Activated naive CD4-positive, alpha-beta T cell treated with anti-CD3 and anti-CD28 coated beads for 36 hours (primary cell): ENCODE results near the gene ITGA2. TPM values are rescaled to one million over a fixed set of nuclear protein-coding genes. Genes with fewer than 3 reads are reported as not detected.
"Not testable (repeated sequence)": the region's sequence is repeated elsewhere in the genome, so short reads cannot be mapped to it uniquely, and the experiment has no call there.

Source experiments
- CTCF ChIA-PET: fragments of 350-600 bp; sonication (Branson Sonifier 250); formaldehyde crosslinking; loops from one replicate; lab custom pipeline; 2021; ENCODE audit warnings: antibody characterized with exemption; lab: Charles Lee
- DNase-seq: peaks from one replicate; pipeline ENCODE4 v3.0.0-alpha.2; 2020
- H3K27ac Mint-ChIP-seq: one replicate; pipeline ENCODE4 v1.8.0; 2021; ENCODE audit warnings: mild to moderate bottlenecking, mixed read lengths
- H3K27me3 Mint-ChIP-seq: one replicate; pipeline ENCODE4 v1.8.0; 2021; ENCODE audit warnings: low read depth, mixed read lengths
- H3K36me3 Mint-ChIP-seq: one replicate; pipeline ENCODE4 v1.8.0; 2021; ENCODE audit warnings: low read depth, mixed read lengths
- H3K4me1 Mint-ChIP-seq: one replicate; pipeline ENCODE4 v1.8.0; 2021; ENCODE audit warnings: low read depth, mixed read lengths
- H3K4me3 Mint-ChIP-seq: one replicate; pipeline ENCODE4 v1.8.0; 2021; ENCODE audit warnings: mild to moderate bottlenecking, moderate library complexity, mixed read lengths
- H3K9me3 Mint-ChIP-seq: one replicate; pipeline ENCODE4 v1.8.0; 2021; ENCODE audit warnings: mixed read lengths
- intact Hi-C: fragments of 100-400 bp; cut with micrococcal nuclease; formaldehyde crosslinking; loops from one replicate; pipeline ENCODE4 v1.15.1; 2023
- total RNA-seq, 2 experiments: library from RNA; stranded (reverse); gene quantifications; one replicate each; pipeline ENCODE4 v1.2.3, GENCODE V29; 2021

ITGA2 gene
- total RNA-seq, 2 experiments from 2014 or later, result 2.0 to 2.1 TPM

- DNase-seq, result no peak
- H3K36me3 Mint-ChIP-seq, result no peaks in the 10 kb centered on the region
- intact Hi-C loops, result no loop called here
- no peak overlapping the region for H3K4me3 Mint-ChIP-seq
- H3K27me3 Mint-ChIP-seq, result peaks cover 4% of the 10 kb centered on the region
- H3K4me1 Mint-ChIP-seq, result no peaks in the 10 kb centered on the region
- CTCF ChIA-PET, result interaction anchor here (2.0 kb wide), 1 partner anchor 13 kb away, joined by 7 read pairs; no protein-coding TSS in a partner anchor
- H3K27ac Mint-ChIP-seq, result no peak overlapping the region
- peaks cover 2% of the 10 kb centered on the region for H3K9me3 Mint-ChIP-seq
Measured at GRCh38 chr5:52961274-52961681, 27.9 kb upstream of the ITGA2 start.

GRCh38 chr5:52963636-52964035 is 25.5 kb upstream of the ITGA2 start:
- CTCF ChIA-PET, result interaction anchor here (0.6 to 1.7 kb wide), 2 partner anchors 48 to 130 kb away, joined by 3 read pairs; no protein-coding TSS in a partner anchor
- H3K27ac Mint-ChIP-seq, result no peak overlapping the region
- H3K4me3 Mint-ChIP-seq, result no peak overlapping the region
- peaks cover 6% of the 10 kb centered on the region for H3K9me3 Mint-ChIP-seq
- intact Hi-C loops, result no loop called here
- H3K36me3 Mint-ChIP-seq, result no peaks in the 10 kb centered on the region
- DNase-seq, result no peak
- H3K27me3 Mint-ChIP-seq, result peaks cover 4% of the 10 kb centered on the region
- no peaks in the 10 kb centered on the region for H3K4me1 Mint-ChIP-seq

GRCh38 chr5:52964138-52964537 is 25.0 kb upstream of the ITGA2 start:
- DNase-seq, result no peak
- H3K9me3 Mint-ChIP-seq, result peaks cover 11% of the 10 kb centered on the region
- H3K27me3 Mint-ChIP-seq, result peaks cover 4% of the 10 kb centered on the region
- CTCF ChIA-PET, result interaction anchor here (0.6 to 1.7 kb wide), 2 partner anchors 49 to 130 kb away, joined by 3 read pairs; no protein-coding TSS in a partner anchor
- no peaks in the 10 kb centered on the region for H3K4me1 Mint-ChIP-seq
- H3K36me3 Mint-ChIP-seq, result no peaks in the 10 kb centered on the region
- no peak overlapping the region for H3K4me3 Mint-ChIP-seq
- H3K27ac Mint-ChIP-seq, result no peak overlapping the region
- intact Hi-C loops, result no loop called here

DNA sequence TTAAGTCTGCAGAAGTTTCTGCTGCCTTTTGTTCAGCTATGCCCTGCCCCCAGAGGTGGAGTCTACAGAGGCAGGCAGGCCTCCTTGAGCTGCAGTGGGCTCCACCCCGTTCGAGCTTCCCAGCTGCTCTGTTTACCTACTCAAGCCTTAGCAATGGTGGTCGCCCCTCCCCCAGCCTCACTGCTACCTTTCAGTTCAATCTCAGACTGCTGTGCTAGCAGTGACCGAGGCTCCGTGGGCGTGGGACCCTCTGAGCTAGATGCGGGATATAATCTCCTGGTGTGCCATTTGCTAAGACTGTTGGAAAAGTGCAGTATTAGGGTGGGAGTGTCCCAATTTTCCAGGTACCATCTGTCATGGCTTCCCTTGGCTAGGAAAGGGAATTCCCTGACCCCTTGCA is 13.0 kb upstream of the ITGA2 start:
- CTCF ChIA-PET, H3K9me3 Mint-ChIP-seq, H3K27ac Mint-ChIP-seq, H3K27me3 Mint-ChIP-seq, DNase-seq, intact Hi-C loops, H3K4me1 Mint-ChIP-seq, H3K4me3 Mint-ChIP-seq, H3K36me3 Mint-ChIP-seq: not testable (repeated sequence)

DNA sequence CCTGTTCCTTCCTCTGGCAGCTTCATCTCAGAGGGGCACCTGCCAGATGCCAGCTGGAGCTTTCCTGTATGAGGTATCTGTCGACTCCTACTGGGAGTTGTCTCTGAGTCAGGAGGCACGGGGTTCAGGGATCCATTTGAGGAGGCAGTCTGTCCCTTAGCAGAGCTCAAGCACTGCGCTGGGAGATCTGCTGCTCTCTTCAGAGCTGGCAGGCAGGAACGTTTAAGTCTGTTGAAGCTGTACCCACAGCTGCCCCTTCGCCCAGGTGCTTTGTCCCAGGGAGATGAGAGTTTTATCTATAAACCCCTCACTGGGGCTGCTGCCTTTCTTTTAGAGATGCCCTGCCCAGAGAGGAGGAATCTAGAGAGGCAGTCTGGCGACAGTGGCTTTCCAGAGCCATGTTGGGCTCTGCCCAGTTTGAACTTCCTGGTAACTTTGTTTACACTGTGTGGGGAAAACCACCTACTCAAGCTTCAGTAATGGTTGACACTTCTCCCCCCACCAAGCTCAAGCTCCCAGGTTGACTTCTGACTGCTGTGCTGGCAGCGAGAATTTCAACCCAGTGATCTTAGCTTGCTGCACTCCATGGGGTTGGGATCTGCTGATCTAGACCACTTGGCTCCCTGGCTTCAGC is 11.8 kb upstream of the ITGA2 start:
- H3K27me3 Mint-ChIP-seq, result peaks cover 2% of the 10 kb centered on the region
- DNase-seq, result no peak
- no peaks in the 10 kb centered on the region for H3K9me3 Mint-ChIP-seq
- H3K36me3 Mint-ChIP-seq, result peaks cover 4% of the 10 kb centered on the region
- no peak overlapping the region for H3K4me3 Mint-ChIP-seq
- H3K27ac Mint-ChIP-seq, result no peak overlapping the region
- H3K4me1 Mint-ChIP-seq, result no peaks in the 10 kb centered on the region
- intact Hi-C loops, result no loop called here
- CTCF ChIA-PET, result interaction anchor here (0.6 to 1.1 kb wide), 2 partner anchors 29 to 55 kb away, joined by 4 read pairs; no protein-coding TSS in a partner anchor

GRCh38 chr5:52981507-52981906 is 7.6 kb upstream of the ITGA2 start:
- H3K27ac Mint-ChIP-seq, result no peak overlapping the region
- H3K36me3 Mint-ChIP-seq, result peaks cover 4% of the 10 kb centered on the region
- no peak for DNase-seq
- H3K4me3 Mint-ChIP-seq, result no peak overlapping the region
- H3K27me3 Mint-ChIP-seq, result peaks cover 8% of the 10 kb centered on the region
- no peaks in the 10 kb centered on the region for H3K9me3 Mint-ChIP-seq
- intact Hi-C loops, result no loop called here
- peaks cover 14% of the 10 kb centered on the region for H3K4me1 Mint-ChIP-seq
- CTCF ChIA-PET, result interaction anchor here (1.1 kb wide), 1 partner anchor 33 kb away, joined by 3 read pairs; no protein-coding TSS in a partner anchor

DNA sequence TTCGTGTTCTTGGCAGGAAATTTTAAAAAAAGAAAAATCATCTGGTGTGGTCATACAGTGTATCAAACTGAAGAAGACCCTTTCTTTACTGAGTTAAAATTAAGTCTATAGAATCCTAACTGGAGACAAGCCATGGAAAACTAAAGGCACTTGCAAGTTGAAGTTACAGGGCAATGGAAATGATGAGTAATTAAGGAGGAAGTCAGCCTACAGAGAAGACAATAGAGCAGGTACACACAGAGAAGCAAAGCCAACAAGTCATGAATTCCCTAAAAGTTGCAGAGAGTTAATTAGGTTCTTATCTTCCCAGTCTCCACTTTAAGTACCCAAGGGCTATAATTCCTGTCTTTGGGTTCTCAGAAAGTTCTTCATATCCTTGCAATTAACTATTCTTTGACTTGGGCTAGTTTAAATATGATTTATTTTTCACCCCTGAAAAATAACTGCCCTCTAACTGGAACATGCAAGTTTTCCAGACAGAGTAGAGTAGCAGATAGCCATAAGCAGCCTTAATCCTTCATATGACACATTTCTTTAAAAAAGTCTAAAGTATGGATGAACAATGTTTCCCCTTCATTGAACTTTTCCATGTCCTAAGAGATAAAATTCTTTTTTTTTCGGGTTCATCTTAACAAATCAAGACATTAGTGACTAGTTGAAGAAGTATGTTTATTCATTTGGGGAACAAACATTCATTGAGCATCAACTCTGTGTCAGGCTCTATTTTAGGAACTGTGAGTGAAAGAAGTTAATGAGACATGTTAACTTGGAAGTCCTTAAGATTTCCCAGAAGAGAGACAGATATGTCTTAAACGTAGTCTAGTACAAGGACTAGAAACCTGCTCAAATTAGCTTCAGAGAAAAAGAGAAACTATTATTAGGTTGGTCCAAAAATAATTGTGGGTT is 5.2 kb upstream of the ITGA2 start:
- H3K27ac Mint-ChIP-seq, result no peak overlapping the region
- intact Hi-C loops, result no loop called here
- CTCF ChIA-PET, result no interaction called here
- H3K9me3 Mint-ChIP-seq, result no peaks in the 10 kb centered on the region
- no peak overlapping the region for H3K4me3 Mint-ChIP-seq
- no peak for DNase-seq
- no peaks in the 10 kb centered on the region for H3K36me3 Mint-ChIP-seq
- peaks cover 6% of the 10 kb centered on the region for H3K27me3 Mint-ChIP-seq
- peaks cover 29% of the 10 kb centered on the region for H3K4me1 Mint-ChIP-seq

- intact Hi-C loops, result loop anchor here (5.0 kb wide), 1 partner anchor 183 kb away; no protein-coding TSS in a partner anchor
- H3K9me3 Mint-ChIP-seq, result no peaks in the 10 kb centered on the region
- H3K27ac Mint-ChIP-seq, result no peak overlapping the region
- no peaks in the 10 kb centered on the region for H3K36me3 Mint-ChIP-seq
- H3K4me1 Mint-ChIP-seq, result peaks cover 33% of the 10 kb centered on the region
- peaks cover 6% of the 10 kb centered on the region for H3K27me3 Mint-ChIP-seq
- CTCF ChIA-PET, result interaction anchor here (0.9 to 1.8 kb wide), 5 partner anchors 37 to 130 kb away, joined by 3 to 6 read pairs (median 4); no protein-coding TSS in a partner anchor
- no peak overlapping the region for H3K4me3 Mint-ChIP-seq
- DNase-seq, result no peak
Measured at GRCh38 chr5:52985306-52985705, 3.8 kb upstream of the ITGA2 start.

DNA sequence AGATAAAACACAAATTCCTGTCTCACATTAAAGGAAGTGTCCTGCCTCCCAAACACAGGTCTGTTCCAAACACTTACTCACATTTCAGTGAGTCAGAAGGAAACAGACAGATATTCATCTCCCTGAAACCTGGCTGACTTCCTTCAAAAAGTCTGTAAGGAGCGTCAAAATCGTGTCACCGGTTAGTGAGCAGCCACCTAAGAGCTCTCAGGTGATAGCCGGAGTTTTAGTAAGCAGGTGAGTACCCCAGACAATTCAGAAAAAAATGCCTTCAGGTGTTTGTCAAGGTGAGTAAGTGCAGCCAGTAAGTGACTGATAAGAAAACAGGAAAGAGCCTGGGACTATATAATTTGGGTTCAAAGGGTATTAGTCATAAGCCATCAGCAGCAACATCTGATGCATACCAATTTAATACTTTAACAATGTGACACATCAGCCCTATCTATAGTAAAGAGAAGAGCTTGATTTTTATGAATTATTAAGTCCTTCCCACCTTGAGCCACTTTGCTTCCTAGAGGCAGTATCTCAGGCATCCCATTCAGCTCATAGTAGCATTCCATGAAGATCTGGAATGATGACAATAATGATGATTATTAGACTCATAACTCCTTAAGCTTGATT is 1.3 kb upstream of the ITGA2 start:
- H3K4me1 Mint-ChIP-seq, result peaks cover 33% of the 10 kb centered on the region
- CTCF ChIA-PET, result interaction anchor here (0.9 to 2.2 kb wide), 11 partner anchors 11 to 110 kb away, joined by 3 to 12 read pairs (median 4); no protein-coding TSS in a partner anchor
- H3K9me3 Mint-ChIP-seq, result no peaks in the 10 kb centered on the region
- peaks cover 6% of the 10 kb centered on the region for H3K27me3 Mint-ChIP-seq
- peak overlapping the region; percentile 79 for H3K4me3 Mint-ChIP-seq
- peak overlapping the region; percentile 32 for H3K27ac Mint-ChIP-seq
- intact Hi-C loops, result loop anchor here (1.0 to 5.0 kb wide), 7 partner anchors 20 to 201 kb away; partner anchors contain the start of genes ITGA1 and PELO
- no peaks in the 10 kb centered on the region for H3K36me3 Mint-ChIP-seq
- peak; percentile 40 for DNase-seq

GRCh38 chr5:52988335-52989024 is 672 bp upstream of the ITGA2 start:
- DNase-seq, result no peak
- Mint-ChIP-seq H3K27ac (no peak overlapping the region), H3K4me1 (peaks cover 31% of the 10 kb centered on the region), H3K27me3 (peaks cover 6% of the 10 kb centered on the region), H3K9me3 (no peaks in the 10 kb centered on the region), H3K4me3 (peak overlapping the region; percentile 79), H3K36me3 (no peaks in the 10 kb centered on the region)
- intact Hi-C loops, result loop anchor here (1.0 to 5.0 kb wide), 8 partner anchors 20 to 201 kb away; partner anchors contain the start of genes ITGA1 and PELO
- CTCF ChIA-PET, result interaction anchor here (0.9 to 2.2 kb wide), 11 partner anchors 10 to 109 kb away, joined by 3 to 12 read pairs (median 4); no protein-coding TSS in a partner anchor

GRCh38 chr5:52989781-52990527 is 802 bp downstream of the ITGA2 start:
- peak; percentile 73 for DNase-seq
- Mint-ChIP-seq H3K9me3 (no peaks in the 10 kb centered on the region), H3K4me1 (peaks cover 21% of the 10 kb centered on the region), H3K4me3 (peak overlapping the region; percentile 79), H3K27me3 (peaks cover 4% of the 10 kb centered on the region), H3K27ac (peak overlapping the region; percentile 50), H3K36me3 (no peaks in the 10 kb centered on the region)
- intact Hi-C loops, result loop anchor here (1.0 to 5.0 kb wide), 3 partner anchors 42 to 188 kb away; no protein-coding TSS in a partner anchor
- CTCF ChIA-PET, result interaction anchor here (0.5 to 5.2 kb wide), 11 partner anchors 38 to 265 kb away, joined by 3 to 18 read pairs (median 4); no protein-coding TSS in a partner anchor
